GM19035 (cell line): ENCODE data around the gene FBXL17.

Experiments
- ATAC-seq: cut with Tn5 transposase; IDR thresholded peaks from one replicate; pipeline ENCODE4 v1.9.1; 2021; ENCODE audit not compliant: unreplicated experiment

The FBXL17 gene

GRCh38 chr5:108101821-108102220 is 280.1 kb downstream of the FBXL17 start:
- ATAC-seq: no peak

- ATAC-seq: no peak
Observed at GRCh38 chr5:108101130-108101529, 280.8 kb downstream of the FBXL17 start.

- ATAC-seq: no peak
Observed at GRCh38 chr5:108094800-108095199, 287.1 kb downstream of the FBXL17 start.

- ATAC-seq: no peak
Observed at GRCh38 chr5:108093186-108093585, 288.7 kb downstream of the FBXL17 start.

- ATAC-seq: no peak
Observed at GRCh38 chr5:108090946-108091345, 291.0 kb downstream of the FBXL17 start.

GRCh38 chr5:108084105-108084504 is 297.8 kb downstream of the FBXL17 start:
- no peak for ATAC-seq

- ATAC-seq: no peak
Observed at GRCh38 chr5:108083232-108083631, 298.7 kb downstream of the FBXL17 start.

GRCh38 chr5:108081707-108082106 is 300.2 kb downstream of the FBXL17 start:
- ATAC-seq: no peak

GRCh38 chr5:108079753-108080152 is 302.1 kb downstream of the FBXL17 start:
- no peak for ATAC-seq

GRCh38 chr5:108078882-108079281 is 303.0 kb downstream of the FBXL17 start:
- no peak for ATAC-seq

GRCh38 chr5:108078345-108078744 is 303.6 kb downstream of the FBXL17 start:
- no peak for ATAC-seq

- ATAC-seq: no peak
Observed at GRCh38 chr5:108074626-108075025, 307.3 kb downstream of the FBXL17 start.

GRCh38 chr5:108064302-108064701 is 317.6 kb downstream of the FBXL17 start:
- ATAC-seq: no peak

- no peak for ATAC-seq
Observed at GRCh38 chr5:108061941-108062340, 320.0 kb downstream of the FBXL17 start.

- ATAC-seq: no peak
Observed at GRCh38 chr5:108060340-108060739, 321.6 kb downstream of the FBXL17 start.

GRCh38 chr5:108059334-108059733 is 322.6 kb downstream of the FBXL17 start:
- no peak for ATAC-seq

- ATAC-seq: no peak
Observed at GRCh38 chr5:108054349-108054748, 327.5 kb downstream of the FBXL17 start.

GRCh38 chr5:108046955-108047670 is 334.8 kb downstream of the FBXL17 start:
- no peak for ATAC-seq

GRCh38 chr5:108036482-108036881 is 345.4 kb downstream of the FBXL17 start:
- ATAC-seq: no peak

- no peak for ATAC-seq
Observed at GRCh38 chr5:108028883-108029282, 353.0 kb downstream of the FBXL17 start.

- no peak for ATAC-seq
Observed at GRCh38 chr5:108028412-108028811, 353.5 kb downstream of the FBXL17 start.

GRCh38 chr5:108025957-108026356 is 355.9 kb downstream of the FBXL17 start:
- no peak for ATAC-seq

GRCh38 chr5:108024986-108025385 is 356.9 kb downstream of the FBXL17 start:
- no peak for ATAC-seq
